IMR-90 (cell line): ENCODE results near the gene TGM2. TPM values are rescaled to one million over a fixed set of nuclear protein-coding genes. Genes with fewer than 3 reads are reported as not detected.

ENCODE experiments used
- ATAC-seq: fragments of 200-7000 bp; cut with Tn5 transposase; 2 replicates; pipeline ENCODE4 v1.9.1; 2020; ENCODE audit warnings: low read depth, mild to moderate bottlenecking, moderate library complexity
- BruUV-seq: library from RNA; stranded (reverse); fragments of 400-500 nt; replicated peaks from 2 replicates; lab custom pipeline; 2021; lab: Mats Ljungman, UMichigan
- CTCF ChIA-PET: fragments of 300-600 bp; formaldehyde crosslinking; extraction: SDS; loops from one replicate; lab custom pipeline; 2021; ENCODE audit warnings: antibody characterized with exemption; lab: Yijun Ruan, JAX
- POLR2A ChIA-PET: fragments of 300-600 bp; sonication (Branson Sonifier 250); formaldehyde crosslinking; loops from one replicate; lab custom pipeline; 2022; ENCODE audit warnings: antibody characterized with exemption; ENCODE audit not compliant: unreplicated experiment; lab: Charles Lee
- DNase-seq: peaks from one replicate; pipeline ENCODE4 v3.0.0; 2013
- H2AFZ ChIP-seq: replicated peaks from 2 replicates; pipeline ENCODE3; 2013; ENCODE audit warnings: low read length, mild to moderate bottlenecking; ENCODE audit not compliant: poor library complexity
- H2AK5ac ChIP-seq: 2 replicates; pipeline ENCODE4 v1.6.1; 2013; ENCODE audit warnings: low read depth, low read length, inconsistent platforms
- H2AK9ac ChIP-seq: replicated peaks from 2 replicates; pipeline ENCODE3; 2013; ENCODE audit warnings: mild to moderate bottlenecking, low read depth, low read length, moderate library complexity; ENCODE audit not compliant: poor library complexity
- H2BK120ac ChIP-seq: 2 replicates; pipeline ENCODE4 v1.6.1; 2013; ENCODE audit warnings: low read depth, low read length, inconsistent platforms
- H2BK15ac ChIP-seq: 3 replicates; pipeline ENCODE4 v1.6.1; 2013; ENCODE audit warnings: low read depth, low read length, inconsistent platforms
- H2BK20ac ChIP-seq: 2 replicates; pipeline ENCODE4 v1.6.1; 2013; ENCODE audit warnings: low read depth, mild to moderate bottlenecking, inconsistent platforms, low read length, moderate library complexity
- H2BK5ac ChIP-seq: 2 replicates; pipeline ENCODE4 v1.6.1; 2013; ENCODE audit warnings: mild to moderate bottlenecking, low read depth, low read length, inconsistent platforms; ENCODE audit not compliant: poor library complexity, severe bottlenecking
- H3K14ac ChIP-seq: replicated peaks from 2 replicates; pipeline ENCODE4 v1.6.1; 2013; ENCODE audit warnings: low read depth, low read length, inconsistent platforms
- H3K18ac ChIP-seq: 2 replicates; pipeline ENCODE4 v1.6.1; 2013; ENCODE audit warnings: low read depth, low read length, control low read depth
- H3K23ac ChIP-seq: 2 replicates; pipeline ENCODE4 v1.6.1; 2013; ENCODE audit warnings: low read depth, low read length, inconsistent platforms
- H3K27ac ChIP-seq: 2 replicates; pipeline ENCODE4 v1.5.1; 2013; ENCODE audit warnings: mild to moderate bottlenecking, control low read depth, low read length; ENCODE audit not compliant: insufficient read depth
- H3K27me3 ChIP-seq: 2 replicates; pipeline ENCODE4 v1.6.1; 2013; ENCODE audit warnings: low read length; ENCODE audit not compliant: control insufficient read depth, insufficient read depth
- H3K36me3 ChIP-seq: 2 replicates; pipeline ENCODE4 v1.6.1; 2013; ENCODE audit warnings: low read length, mixed read lengths; ENCODE audit not compliant: control insufficient read depth, insufficient read depth
- H3K4ac ChIP-seq: 2 replicates; pipeline ENCODE4 v1.6.1; 2013; ENCODE audit warnings: low read depth, low read length, inconsistent platforms
- H3K4me1 ChIP-seq: 2 replicates; pipeline ENCODE4 v1.6.1; 2013; ENCODE audit warnings: low read length, mixed read lengths; ENCODE audit not compliant: control insufficient read depth, insufficient read depth
- H3K4me2 ChIP-seq: 2 replicates; pipeline ENCODE4 v1.6.1; 2013; ENCODE audit warnings: low read depth, mild to moderate bottlenecking, control low read depth, low read length, moderate library complexity
- H3K4me3 ChIP-seq: 2 replicates; pipeline ENCODE4 v1.5.1; 2013; ENCODE audit warnings: low read depth, mild to moderate bottlenecking, control low read depth, low read length, moderate library complexity; ENCODE audit not compliant: insufficient read depth
- H3K56ac ChIP-seq: 2 replicates; pipeline ENCODE4 v1.6.1; 2013; ENCODE audit warnings: low read length, inconsistent platforms; ENCODE audit not compliant: insufficient read depth; ENCODE audit errors: extremely low read depth
- H3K79me1 ChIP-seq, 2 experiments: 2 replicates each; pipeline ENCODE4 v1.6.1; 2013; ENCODE audit warnings: low read length in 2 of 2, inconsistent platforms in 1 of 2, low read depth in 1 of 2
- H3K9ac ChIP-seq: 2 replicates; pipeline ENCODE4 v1.6.1; 2013; ENCODE audit warnings: low read depth, low read length, control low read depth
- H3K9me1 ChIP-seq: 2 replicates; pipeline ENCODE4 v1.6.1; 2013; ENCODE audit warnings: low read length, inconsistent platforms; ENCODE audit not compliant: insufficient read depth
- H3K9me3 ChIP-seq: 2 replicates; pipeline ENCODE4 v1.6.1; 2013; ENCODE audit warnings: low read length; ENCODE audit not compliant: control insufficient read depth, insufficient read depth
- H4K20me1 ChIP-seq: 2 replicates; pipeline ENCODE4 v1.6.1; 2013; ENCODE audit warnings: low read length, inconsistent platforms; ENCODE audit not compliant: insufficient read depth
- H4K5ac ChIP-seq: 2 replicates; pipeline ENCODE4 v1.6.1; 2013; ENCODE audit warnings: mild to moderate bottlenecking, low read depth, low read length, control low read depth
- H4K8ac ChIP-seq, 2 experiments: 2 replicates each; pipeline ENCODE4 v1.6.1; 2013; ENCODE audit warnings: low read depth in 2 of 2, low read length in 2 of 2, control low read depth in 1 of 2, inconsistent platforms in 1 of 2
- H4K91ac ChIP-seq: 2 replicates; pipeline ENCODE4 v1.6.1; 2013; ENCODE audit warnings: low read depth, low read length, inconsistent platforms; ENCODE audit not compliant: insufficient read depth
- BHLHE40 ChIP-seq: fragments of 150-350 bp; IDR thresholded peaks from 2 replicates; pipeline ENCODE4 v1.6.1; 2016; ENCODE audit warnings: mild to moderate bottlenecking, low read depth, low read length
- CEBPB ChIP-seq: IDR thresholded peaks from 2 replicates; pipeline ENCODE4 v1.6.1; 2012; ENCODE audit warnings: low read depth, low read length, improper control_type of control experiment
- CHD1 ChIP-seq: IDR thresholded peaks from 2 replicates; pipeline ENCODE4 v1.6.1; 2012; ENCODE audit warnings: low read depth, low read length, improper control_type of control experiment
- FOS ChIP-seq: fragments of 150-350 bp; IDR thresholded peaks from 2 replicates; pipeline ENCODE4 v1.6.1; 2016; ENCODE audit warnings: low read depth, low read length
- MXI1 ChIP-seq: IDR thresholded peaks from 2 replicates; pipeline ENCODE4 v1.6.1; 2012; ENCODE audit warnings: low read depth, mild to moderate bottlenecking, low read length, moderate library complexity, borderline replicate concordance
- POLR2A ChIP-seq: IDR thresholded peaks from 2 replicates; pipeline ENCODE4 v1.6.1; 2012; ENCODE audit warnings: mild to moderate bottlenecking, low read depth, low read length
- RAD21 ChIP-seq: IDR thresholded peaks from 2 replicates; pipeline ENCODE4 v1.6.1; 2012; ENCODE audit warnings: low read length, improper control_type of control experiment
- RCOR1 ChIP-seq: IDR thresholded peaks from 2 replicates; pipeline ENCODE4 v1.6.1; 2012; ENCODE audit warnings: mild to moderate bottlenecking, low read length, improper control_type of control experiment; ENCODE audit not compliant: insufficient replicate concordance
- RFX5 ChIP-seq: IDR thresholded peaks from 2 replicates; pipeline ENCODE4 v1.8.0; 2012; ENCODE audit warnings: low read depth, mild to moderate bottlenecking, low read length, moderate library complexity
- SMC3 ChIP-seq: fragments of 150-350 bp; IDR thresholded peaks from 2 replicates; pipeline ENCODE4 v1.6.1; 2016; ENCODE audit warnings: low read depth, mild to moderate bottlenecking, antibody characterized with exemption, low read length, moderate library complexity
- WGBS, 2 experiments: methylation state at CpG; one replicate each; pipeline versions ENCODE4 v1.1.5 to v1.1.7; 2013; ENCODE audit warnings: missing lambda C conversion rate in 2 of 2; ENCODE audit not compliant: insufficient read length in 1 of 2; ENCODE audit errors: extremely low coverage in 2 of 2; 5-methylcytosine and 5-hydroxymethylcytosine counted together
- dilution Hi-C: fragments of 300-500 bp; cut with HindIII; formaldehyde crosslinking; loops from one replicate; pipeline ENCODE4 v1.14.3; 2018; ENCODE audit warnings: low sequenced_read_pairs; ENCODE audit not compliant: unreplicated experiment
- in situ Hi-C: fragments of 300-500 bp; cut with MboI; formaldehyde crosslinking; loops from 3 replicates; pipeline ENCODE4 v1.14.3; 2019; ENCODE audit warnings: low sequenced_read_pairs, inconsistent platforms, mixed read lengths
- intact Hi-C: fragments of 100-400 bp; cut with micrococcal nuclease; formaldehyde crosslinking; loops from 2 replicates; pipeline ENCODE4 v1.10.0; 2022
- polyA plus RNA-seq, 3 experiments: library from polyadenylated mRNA; depleted of rRNA; stranded (reverse); fragments of >200 nt; gene quantifications; 2 replicates each; pipeline ENCODE4 v1.2.3, GENCODE V29; 2012; ENCODE audit warnings: low replicate concordance in 1 of 3
- total RNA-seq: library from RNA; depleted of rRNA; stranded (reverse); fragments of >200 nt; gene quantifications from 2 replicates; pipeline ENCODE4 v1.2.3, GENCODE V29; 2012
- TF ChIP-seq, protein P1 (sequence below): conservative IDR thresholded peaks from 2 replicates; pipeline ENCODE4 v1.5.1; 2012; ENCODE audit warnings: mild to moderate bottlenecking, low read depth, low read length, improper control_type of control experiment
- TF ChIP-seq, protein P2 (sequence below): fragments of 150-350 bp; IDR thresholded peaks from 2 replicates; pipeline ENCODE4 v1.6.1; 2017; ENCODE audit warnings: mild to moderate bottlenecking, antibody characterized with exemption, low read length, low read depth
- TF ChIP-seq, protein P3 (sequence below): fragments of 150-350 bp; IDR thresholded peaks from 2 replicates; pipeline ENCODE4 v1.6.1; 2016; ENCODE audit warnings: low read depth, mild to moderate bottlenecking, low read length, moderate library complexity, borderline replicate concordance

TGM2 gene
- total and polyA plus RNA-seq, 2 of the 4 experiments (the other 2 are of a cell fraction): 239 to 268 TPM

DNA sequence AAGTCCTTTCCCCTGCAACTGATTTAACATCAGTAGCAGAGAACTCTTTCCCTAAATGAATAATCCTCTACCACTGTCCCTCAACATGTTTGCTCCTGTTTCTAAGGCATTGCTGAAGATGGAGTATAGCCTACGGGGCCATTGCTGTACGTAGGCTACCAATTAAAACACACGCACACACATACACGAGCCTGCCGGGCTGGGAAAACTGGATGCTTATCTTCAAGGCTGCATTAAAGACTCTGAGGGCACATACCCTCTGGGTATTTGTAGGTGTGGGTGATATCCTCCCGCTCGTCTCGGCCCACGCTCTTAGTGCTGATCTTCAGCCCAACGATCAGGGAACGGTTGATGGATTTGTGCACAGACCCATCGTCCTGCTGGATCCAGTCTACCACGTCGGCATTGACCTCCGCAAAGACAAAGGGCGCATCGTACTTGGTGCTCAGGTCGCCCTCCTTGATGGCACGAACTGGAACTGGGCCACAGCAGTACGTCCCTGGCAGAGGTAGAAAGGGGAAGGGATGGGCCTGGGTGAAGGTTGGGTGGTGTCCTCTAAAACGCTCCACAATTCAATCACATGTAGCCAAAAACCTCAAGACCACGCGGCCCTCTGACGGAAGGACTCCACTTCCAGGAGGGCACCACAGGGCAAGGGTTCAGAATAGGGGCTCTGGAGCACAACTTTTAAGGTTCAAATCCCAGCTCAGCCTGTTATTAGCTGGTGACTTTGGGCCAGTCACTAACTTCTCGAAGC lies 25.7 kb downstream of the TGM2 start:
- Histone ChIP-seq H3K9ac (no peak overlapping the region), H4K8ac (no peak overlapping the region), H4K91ac (peak overlapping the region; percentile 33; the same call in 1 of the 2 replicates), H3K9me1 (peaks cover 32% of the 10 kb centered on the region), H2AK9ac (no peak overlapping the region), H3K14ac (no peak overlapping the region), H3K4me1 (peaks cover 16% of the 10 kb centered on the region), H2AFZ (peak overlapping the region; percentile 19), H3K36me3 (peaks cover 68% of the 10 kb centered on the region), H3K4ac (no peak overlapping the region), H2BK20ac (no peak overlapping the region), H2AK5ac (peak overlapping the region; percentile 60), H3K4me2 (no peak overlapping the region), H4K5ac (no peak overlapping the region), H3K56ac (no peak overlapping the region), H3K4me3 (no peak overlapping the region), H3K18ac (no peak overlapping the region), H2BK120ac (no peak overlapping the region), H3K23ac (no peak overlapping the region), H3K79me1 (peaks cover 4 to 31% of the 10 kb centered on the region in 2 experiments; a peak in 3 of 4 replicates), H3K9me3 (no peaks in the 10 kb centered on the region), H2BK5ac (no peak overlapping the region), H3K27ac (no peak overlapping the region), H2BK15ac (no peak overlapping the region), H4K20me1 (no peaks in the 10 kb centered on the region), H3K27me3 (no peaks in the 10 kb centered on the region)
- intact Hi-C loops: no loop called here
- TF ChIP-seq RAD21 (no peak), POLR2A (no peak), SMC3 (no peak), FOS (no peak), RFX5 (no peak), RCOR1 (no peak), BHLHE40 (no peak), MXI1 (no peak), CHD1 (no peak), CEBPB (no peak)
- TF ChIP-seq, protein P1, sequence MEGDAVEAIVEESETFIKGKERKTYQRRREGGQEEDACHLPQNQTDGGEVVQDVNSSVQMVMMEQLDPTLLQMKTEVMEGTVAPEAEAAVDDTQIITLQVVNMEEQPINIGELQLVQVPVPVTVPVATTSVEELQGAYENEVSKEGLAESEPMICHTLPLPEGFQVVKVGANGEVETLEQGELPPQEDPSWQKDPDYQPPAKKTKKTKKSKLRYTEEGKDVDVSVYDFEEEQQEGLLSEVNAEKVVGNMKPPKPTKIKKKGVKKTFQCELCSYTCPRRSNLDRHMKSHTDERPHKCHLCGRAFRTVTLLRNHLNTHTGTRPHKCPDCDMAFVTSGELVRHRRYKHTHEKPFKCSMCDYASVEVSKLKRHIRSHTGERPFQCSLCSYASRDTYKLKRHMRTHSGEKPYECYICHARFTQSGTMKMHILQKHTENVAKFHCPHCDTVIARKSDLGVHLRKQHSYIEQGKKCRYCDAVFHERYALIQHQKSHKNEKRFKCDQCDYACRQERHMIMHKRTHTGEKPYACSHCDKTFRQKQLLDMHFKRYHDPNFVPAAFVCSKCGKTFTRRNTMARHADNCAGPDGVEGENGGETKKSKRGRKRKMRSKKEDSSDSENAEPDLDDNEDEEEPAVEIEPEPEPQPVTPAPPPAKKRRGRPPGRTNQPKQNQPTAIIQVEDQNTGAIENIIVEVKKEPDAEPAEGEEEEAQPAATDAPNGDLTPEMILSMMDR: no peak
- TF ChIP-seq, protein P2, sequence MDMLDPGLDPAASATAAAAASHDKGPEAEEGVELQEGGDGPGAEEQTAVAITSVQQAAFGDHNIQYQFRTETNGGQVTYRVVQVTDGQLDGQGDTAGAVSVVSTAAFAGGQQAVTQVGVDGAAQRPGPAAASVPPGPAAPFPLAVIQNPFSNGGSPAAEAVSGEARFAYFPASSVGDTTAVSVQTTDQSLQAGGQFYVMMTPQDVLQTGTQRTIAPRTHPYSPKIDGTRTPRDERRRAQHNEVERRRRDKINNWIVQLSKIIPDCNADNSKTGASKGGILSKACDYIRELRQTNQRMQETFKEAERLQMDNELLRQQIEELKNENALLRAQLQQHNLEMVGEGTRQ: no peak
- TF ChIP-seq, protein P3, sequence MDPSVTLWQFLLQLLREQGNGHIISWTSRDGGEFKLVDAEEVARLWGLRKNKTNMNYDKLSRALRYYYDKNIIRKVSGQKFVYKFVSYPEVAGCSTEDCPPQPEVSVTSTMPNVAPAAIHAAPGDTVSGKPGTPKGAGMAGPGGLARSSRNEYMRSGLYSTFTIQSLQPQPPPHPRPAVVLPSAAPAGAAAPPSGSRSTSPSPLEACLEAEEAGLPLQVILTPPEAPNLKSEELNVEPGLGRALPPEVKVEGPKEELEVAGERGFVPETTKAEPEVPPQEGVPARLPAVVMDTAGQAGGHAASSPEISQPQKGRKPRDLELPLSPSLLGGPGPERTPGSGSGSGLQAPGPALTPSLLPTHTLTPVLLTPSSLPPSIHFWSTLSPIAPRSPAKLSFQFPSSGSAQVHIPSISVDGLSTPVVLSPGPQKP: no peak
- ChIA-PET POLR2A (no interaction called here), CTCF (interaction anchor here (1.5 kb wide), 1 partner anchor 18 kb away, joined by 3 read pairs; no protein-coding TSS in a partner anchor)
- WGBS, 2 experiments: 93% methylated on average over 6 of the region's 25 CpGs; no CpG with 5 or more reads in 1 of the 2 experiments
- DNase-seq (no peak), ATAC-seq (no peak)
- BruUV-seq: no TSS peak
- dilution Hi-C loops: no loop called here
- in situ Hi-C loops: no loop called here
